Sigmoid colon (tissue), 4 donors: ENCODE data around the gene ZC3H10.

Source experiments
- EP300 ChIP-seq, 4 donors: sonication (generic); formaldehyde crosslinking; IDR thresholded peaks; one replicate each; pipeline ENCODE4 v1.6.1; 2017; ENCODE audit warnings: antibody characterized with exemption in 4 of 4
- POLR2A ChIP-seq, 2 donors: fragments of 450-650 bp; IDR thresholded peaks; one replicate each; pipeline ENCODE4 v1.6.1; 2016; ENCODE audit warnings: antibody characterized with exemption in 2 of 2, mild to moderate bottlenecking in 2 of 2, moderate library complexity in 2 of 2
- TF ChIP-seq, protein P1 (sequence below), 4 experiments: fragments of 450-650 bp in 3 of 4; fragments of 200-600 bp in 1 of 4; IDR thresholded peaks; one replicate each; pipeline ENCODE4 v1.5.1; 2016 to 2019; ENCODE audit warnings: antibody characterized with exemption in 4 of 4, mild to moderate bottlenecking in 3 of 4, moderate library complexity in 2 of 4

DNA sequence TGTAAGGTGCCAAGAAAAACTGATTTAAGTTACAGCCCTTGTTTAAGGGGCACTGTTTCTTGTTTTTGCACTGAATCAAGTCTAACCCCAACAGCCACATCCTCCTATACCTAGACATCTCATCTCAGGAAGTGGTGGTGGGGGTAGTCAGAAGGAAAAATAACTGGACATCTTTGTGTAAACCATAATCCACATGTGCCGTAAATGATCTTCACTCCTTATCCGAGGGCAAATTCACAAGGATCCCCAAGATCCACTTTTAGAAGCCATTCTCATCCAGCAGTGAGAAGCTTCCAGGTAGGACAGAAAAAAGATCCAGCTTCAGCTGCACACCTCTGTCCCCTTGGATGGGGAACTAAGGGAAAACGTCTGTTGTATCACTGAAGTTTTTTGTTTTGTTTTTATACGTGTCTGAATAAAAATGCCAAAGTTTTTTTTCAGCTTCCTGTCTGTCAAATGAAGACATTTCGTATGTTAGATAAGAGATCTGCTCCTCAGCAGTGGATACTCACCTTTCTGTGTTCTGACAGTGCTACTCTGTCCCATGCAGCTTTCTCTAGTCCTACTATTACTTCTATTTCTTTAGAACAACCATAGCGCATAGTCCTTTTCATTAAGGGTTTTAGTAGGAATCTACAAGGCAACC lies 14.9 kb upstream of the ZC3H10 start:
- TF ChIP-seq, protein P1, sequence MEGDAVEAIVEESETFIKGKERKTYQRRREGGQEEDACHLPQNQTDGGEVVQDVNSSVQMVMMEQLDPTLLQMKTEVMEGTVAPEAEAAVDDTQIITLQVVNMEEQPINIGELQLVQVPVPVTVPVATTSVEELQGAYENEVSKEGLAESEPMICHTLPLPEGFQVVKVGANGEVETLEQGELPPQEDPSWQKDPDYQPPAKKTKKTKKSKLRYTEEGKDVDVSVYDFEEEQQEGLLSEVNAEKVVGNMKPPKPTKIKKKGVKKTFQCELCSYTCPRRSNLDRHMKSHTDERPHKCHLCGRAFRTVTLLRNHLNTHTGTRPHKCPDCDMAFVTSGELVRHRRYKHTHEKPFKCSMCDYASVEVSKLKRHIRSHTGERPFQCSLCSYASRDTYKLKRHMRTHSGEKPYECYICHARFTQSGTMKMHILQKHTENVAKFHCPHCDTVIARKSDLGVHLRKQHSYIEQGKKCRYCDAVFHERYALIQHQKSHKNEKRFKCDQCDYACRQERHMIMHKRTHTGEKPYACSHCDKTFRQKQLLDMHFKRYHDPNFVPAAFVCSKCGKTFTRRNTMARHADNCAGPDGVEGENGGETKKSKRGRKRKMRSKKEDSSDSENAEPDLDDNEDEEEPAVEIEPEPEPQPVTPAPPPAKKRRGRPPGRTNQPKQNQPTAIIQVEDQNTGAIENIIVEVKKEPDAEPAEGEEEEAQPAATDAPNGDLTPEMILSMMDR (IDR thresholded peaks at IDR 0.05): no peak
- no peak for TF ChIP-seq POLR2A (IDR thresholded peaks at IDR 0.05)
- TF ChIP-seq EP300 (IDR thresholded peaks at IDR 0.05): no peak
